Osteoblast (primary cell): Measurements from ENCODE around the gene SEPTIN12. TPM values are rescaled to one million over a fixed set of nuclear protein-coding genes. Genes with fewer than 3 reads are reported as not detected.

ENCODE experiments used
- DNase-seq: peaks from one replicate; pipeline ENCODE4 v3.0.0; 2011; ENCODE audit warnings: low spot score, mixed read lengths; ENCODE audit not compliant: insufficient read length; ENCODE audit errors: missing footprints
- H2AFZ ChIP-seq: 2 replicates; pipeline ENCODE4 v1.6.0; 2011; ENCODE audit warnings: mild to moderate bottlenecking, low read length
- H3K27ac ChIP-seq: 2 replicates; pipeline ENCODE4 v1.5.1; 2011; ENCODE audit warnings: mild to moderate bottlenecking, low read depth, low read length, moderate library complexity
- H3K27me3 ChIP-seq: 2 replicates; pipeline ENCODE4 v1.6.0; 2012; ENCODE audit warnings: mild to moderate bottlenecking, control low read depth, inconsistent platforms, low read length, moderate library complexity; ENCODE audit not compliant: insufficient read depth
- H3K36me3 ChIP-seq: 2 replicates; pipeline ENCODE4 v1.5.1; 2011; ENCODE audit warnings: mild to moderate bottlenecking, low read length, control low read depth, moderate library complexity; ENCODE audit not compliant: insufficient read depth
- H3K4me1 ChIP-seq: 2 replicates; pipeline ENCODE4 v1.5.1; 2011; ENCODE audit warnings: mild to moderate bottlenecking, low read length, control low read depth, moderate library complexity; ENCODE audit not compliant: insufficient read depth
- H3K4me2 ChIP-seq: 2 replicates; pipeline ENCODE4 v1.6.0; 2011; ENCODE audit warnings: mild to moderate bottlenecking, low read length; ENCODE audit not compliant: insufficient read depth
- H3K4me3 ChIP-seq: fragments of 200-600 bp; sonication (generic); 3 replicates; pipeline ENCODE4 v1.5.1; 2012; ENCODE audit warnings: mild to moderate bottlenecking, low read length, inconsistent platforms; ENCODE audit not compliant: insufficient read depth
- H3K79me2 ChIP-seq: 2 replicates; pipeline ENCODE4 v1.6.0; 2012; ENCODE audit warnings: mild to moderate bottlenecking, low read length, control low read depth, inconsistent platforms; ENCODE audit not compliant: insufficient read depth
- H3K9me3 ChIP-seq: 2 replicates; pipeline ENCODE4 v1.5.1; 2011; ENCODE audit warnings: low read depth, low read length, control low read depth
- H4K20me1 ChIP-seq: 2 replicates; pipeline ENCODE4 v1.6.0; 2012; ENCODE audit warnings: mild to moderate bottlenecking, low read length, control low read depth; ENCODE audit not compliant: insufficient read depth
- CTCF ChIP-seq: IDR thresholded peaks from 2 replicates; pipeline ENCODE4 v1.5.1; 2011; ENCODE audit warnings: mild to moderate bottlenecking, low read depth, low read length, moderate library complexity; ENCODE audit errors: extremely low read depth
- total RNA-seq: library from RNA; depleted of rRNA; stranded (reverse); fragments of >200 nt; gene quantifications from 2 replicates; pipeline ENCODE4 v1.2.3, GENCODE V29; 2012

Gene SEPTIN12
- total RNA-seq, 1 donor, result not detected

- DNase-seq, result peak; percentile 56
- H3K4me3 ChIP-seq, result no peak overlapping the region
- H3K27me3 ChIP-seq, result no peaks in the 10 kb centered on the region
- no peak overlapping the region for H2AFZ ChIP-seq
- no peak overlapping the region for H3K4me2 ChIP-seq
- H4K20me1 ChIP-seq, result no peaks in the 10 kb centered on the region
- H3K27ac ChIP-seq, result no peak overlapping the region
- no peak for TF ChIP-seq CTCF
- no peaks in the 10 kb centered on the region for H3K9me3 ChIP-seq
- H3K79me2 ChIP-seq, result no peaks in the 10 kb centered on the region
- no peaks in the 10 kb centered on the region for H3K4me1 ChIP-seq
- H3K36me3 ChIP-seq, result no peaks in the 10 kb centered on the region
Measured at GRCh38 chr16:4783951-4784336, 4.2 kb downstream of the SEPTIN12 start.

- DNase-seq, result peak; percentile 64
- H3K27ac ChIP-seq, result no peak overlapping the region
- H2AFZ ChIP-seq, result no peak overlapping the region
- no peaks in the 10 kb centered on the region for H3K27me3 ChIP-seq
- H4K20me1 ChIP-seq, result no peaks in the 10 kb centered on the region
- no peak overlapping the region for H3K4me2 ChIP-seq
- H3K4me3 ChIP-seq, result no peak overlapping the region
- no peak for TF ChIP-seq CTCF
- no peaks in the 10 kb centered on the region for H3K36me3 ChIP-seq
- no peaks in the 10 kb centered on the region for H3K79me2 ChIP-seq
- no peaks in the 10 kb centered on the region for H3K9me3 ChIP-seq
- H3K4me1 ChIP-seq, result no peaks in the 10 kb centered on the region
Measured at GRCh38 chr16:4783251-4783950, 4.7 kb downstream of the SEPTIN12 start.

GRCh38 chr16:4780235-4780634 lies 7.9 kb downstream of the SEPTIN12 start:
- peak; percentile 70 for DNase-seq
- Histone ChIP-seq H3K4me2 (no peak overlapping the region), H3K27me3 (no peaks in the 10 kb centered on the region), H2AFZ (no peak overlapping the region), H3K4me3 (no peak overlapping the region), H3K4me1 (no peaks in the 10 kb centered on the region), H3K36me3 (no peaks in the 10 kb centered on the region), H3K79me2 (no peaks in the 10 kb centered on the region), H3K9me3 (no peaks in the 10 kb centered on the region), H4K20me1 (no peaks in the 10 kb centered on the region), H3K27ac (no peak overlapping the region)
- TF ChIP-seq CTCF, result no peak

- TF ChIP-seq CTCF, result no peak
- H4K20me1 ChIP-seq, result no peaks in the 10 kb centered on the region
- H3K9me3 ChIP-seq, result no peaks in the 10 kb centered on the region
- H3K27ac ChIP-seq, result no peak overlapping the region
- H3K4me2 ChIP-seq, result no peak overlapping the region
- no peaks in the 10 kb centered on the region for H3K4me1 ChIP-seq
- H3K27me3 ChIP-seq, result no peaks in the 10 kb centered on the region
- no peak overlapping the region for H2AFZ ChIP-seq
- no peak overlapping the region for H3K4me3 ChIP-seq
- H3K79me2 ChIP-seq, result no peaks in the 10 kb centered on the region
- H3K36me3 ChIP-seq, result no peaks in the 10 kb centered on the region
- DNase-seq, result peak; percentile 66
Measured at GRCh38 chr16:4778050-4778392, 10.1 kb downstream of the SEPTIN12 start.
